Esophagus squamous epithelium (tissue), 5 donors: ENCODE results near the gene SALL3. TPM values are rescaled to one million over a fixed set of nuclear protein-coding genes. Genes with fewer than 3 reads are reported as not detected.
"Not testable (repeated sequence)": the region's sequence is repeated elsewhere in the genome, so short reads cannot be mapped to it uniquely, and the experiment has no call there.

ENCODE experiments used
- DNase-seq: peaks from one replicate; lab custom pipeline; 2025; lab: John Stamatoyannopoulos, UW
- H3K27ac ChIP-seq, 4 donors: fragments of 200-600 bp; sonication (generic); one replicate each; pipeline ENCODE4 v1.5.1; 2016 to 2019; ENCODE audit warnings: mild to moderate bottlenecking in 1 of 4
- H3K27me3 ChIP-seq, 4 donors: fragments of 200-600 bp; sonication (generic); 1 replicate in 3 of 4; 2 replicates in 1 of 4; pipeline versions ENCODE4 v1.5.1 to v1.6.0; 2017 to 2021; ENCODE audit warnings: antibody characterized with exemption in 1 of 4
- H3K36me3 ChIP-seq, 3 donors: fragments of 200-600 bp; sonication (generic); one replicate each; pipeline ENCODE4 v1.5.1; 2016 to 2019
- H3K4me1 ChIP-seq, 3 donors: fragments of 200-600 bp; sonication (generic); one replicate each; pipeline ENCODE4 v1.5.1; 2017 to 2019
- H3K4me3 ChIP-seq, 4 donors: fragments of 200-600 bp; sonication (generic); 1 replicate in 3 of 4; 2 replicates in 1 of 4; pipeline ENCODE4 v1.5.1; 2016 to 2019; ENCODE audit warnings: mild to moderate bottlenecking in 2 of 4, moderate library complexity in 1 of 4
- H3K9me3 ChIP-seq, 3 donors: fragments of 200-600 bp; sonication (generic); one replicate each; pipeline ENCODE4 v1.5.1; 2016 to 2019
- POLR2A ChIP-seq, 4 donors: fragments of 450-650 bp; IDR thresholded peaks; one replicate each; pipeline ENCODE4 v1.6.1; 2017; ENCODE audit warnings: antibody characterized with exemption in 4 of 4, mild to moderate bottlenecking in 4 of 4, moderate library complexity in 3 of 4
- WGBS, 2 donors: methylation state at CpG; one replicate each; pipeline ENCODE4 v1.1.5; 2018; 5-methylcytosine and 5-hydroxymethylcytosine counted together
- intact Hi-C: fragments of 100-400 bp; cut with DNase I; formaldehyde crosslinking; loops from one replicate; pipeline ENCODE4 v1.15.0; 2022
- total RNA-seq, 4 donors: library from RNA; depleted of rRNA; stranded (reverse); fragments of >200 nt; gene quantifications; one replicate each; pipeline ENCODE4 v1.1.0, GENCODE V29; 2016
- TF ChIP-seq, protein P1 (sequence below), 6 experiments: fragments of 450-650 bp in 4 of 6; fragments of 200-600 bp in 2 of 6; sonication (generic) in 2 of 6; IDR thresholded peaks; one replicate each; pipeline ENCODE4 v1.5.1; 2016 to 2019; ENCODE audit warnings: antibody characterized with exemption in 6 of 6, mild to moderate bottlenecking in 4 of 6, moderate library complexity in 4 of 6
- donor health status: DM: yes; HTN: yes; CAD: no.

SALL3 gene
- total RNA-seq, 4 donors from 2014 or later, result not detected

DNA sequence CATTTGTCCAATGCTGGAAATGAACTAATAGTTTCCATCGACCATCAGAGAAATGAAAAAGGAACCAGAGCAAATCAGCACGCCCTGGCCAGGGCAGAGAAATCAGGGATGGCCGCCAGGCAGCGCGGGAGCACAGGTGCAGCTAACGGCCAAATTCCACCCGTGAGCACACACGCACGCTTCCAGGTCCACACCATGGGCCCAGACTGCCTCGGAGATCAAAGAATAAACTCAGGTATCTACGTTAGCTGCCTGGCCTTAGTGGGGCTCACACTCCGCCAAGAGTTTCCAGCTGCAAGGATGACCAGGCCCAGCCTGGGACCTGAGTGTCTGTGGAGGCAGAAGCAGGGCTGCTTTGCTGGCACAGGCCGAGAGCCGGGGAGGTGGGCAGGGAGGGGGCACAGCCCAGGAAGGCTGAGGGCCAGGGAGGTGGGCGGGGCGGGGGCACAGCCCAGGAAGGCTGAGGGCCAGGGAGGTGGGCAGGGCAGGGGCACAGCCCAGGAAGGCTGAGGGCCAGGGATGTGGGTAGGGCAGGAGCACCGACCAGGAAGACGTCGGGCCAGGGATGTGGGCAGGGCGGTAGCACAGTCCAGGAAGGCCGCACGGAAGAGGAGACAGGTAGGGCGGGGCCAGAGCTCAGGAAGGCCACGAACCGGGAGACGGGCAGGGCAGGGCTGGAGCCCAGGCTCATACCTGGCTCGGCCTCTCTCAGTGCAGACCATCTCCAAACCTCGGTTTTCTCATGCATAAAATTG lies 43.2 kb upstream of the SALL3 start:
- intact Hi-C loops, result no loop called here
- H3K9me3 ChIP-seq, result no peaks in the 10 kb centered on the region
- H3K27ac ChIP-seq, result no peak overlapping the region
- TF ChIP-seq, protein P1, sequence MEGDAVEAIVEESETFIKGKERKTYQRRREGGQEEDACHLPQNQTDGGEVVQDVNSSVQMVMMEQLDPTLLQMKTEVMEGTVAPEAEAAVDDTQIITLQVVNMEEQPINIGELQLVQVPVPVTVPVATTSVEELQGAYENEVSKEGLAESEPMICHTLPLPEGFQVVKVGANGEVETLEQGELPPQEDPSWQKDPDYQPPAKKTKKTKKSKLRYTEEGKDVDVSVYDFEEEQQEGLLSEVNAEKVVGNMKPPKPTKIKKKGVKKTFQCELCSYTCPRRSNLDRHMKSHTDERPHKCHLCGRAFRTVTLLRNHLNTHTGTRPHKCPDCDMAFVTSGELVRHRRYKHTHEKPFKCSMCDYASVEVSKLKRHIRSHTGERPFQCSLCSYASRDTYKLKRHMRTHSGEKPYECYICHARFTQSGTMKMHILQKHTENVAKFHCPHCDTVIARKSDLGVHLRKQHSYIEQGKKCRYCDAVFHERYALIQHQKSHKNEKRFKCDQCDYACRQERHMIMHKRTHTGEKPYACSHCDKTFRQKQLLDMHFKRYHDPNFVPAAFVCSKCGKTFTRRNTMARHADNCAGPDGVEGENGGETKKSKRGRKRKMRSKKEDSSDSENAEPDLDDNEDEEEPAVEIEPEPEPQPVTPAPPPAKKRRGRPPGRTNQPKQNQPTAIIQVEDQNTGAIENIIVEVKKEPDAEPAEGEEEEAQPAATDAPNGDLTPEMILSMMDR (IDR thresholded peaks at IDR 0.05), result no peak
- no peak for TF ChIP-seq POLR2A (IDR thresholded peaks at IDR 0.05)
- peaks cover 0 to 7% (median 0%) of the 10 kb centered on the region in 4 donors for H3K27me3 ChIP-seq
- WGBS, 2 donors, result 78% methylated on average over 22 to 23 of the region's 28 CpGs
- no peaks in the 10 kb centered on the region for H3K36me3 ChIP-seq
- no peak overlapping the region for H3K4me3 ChIP-seq
- no peaks in the 10 kb centered on the region for H3K4me1 ChIP-seq
- DNase-seq, result no peak

DNA sequence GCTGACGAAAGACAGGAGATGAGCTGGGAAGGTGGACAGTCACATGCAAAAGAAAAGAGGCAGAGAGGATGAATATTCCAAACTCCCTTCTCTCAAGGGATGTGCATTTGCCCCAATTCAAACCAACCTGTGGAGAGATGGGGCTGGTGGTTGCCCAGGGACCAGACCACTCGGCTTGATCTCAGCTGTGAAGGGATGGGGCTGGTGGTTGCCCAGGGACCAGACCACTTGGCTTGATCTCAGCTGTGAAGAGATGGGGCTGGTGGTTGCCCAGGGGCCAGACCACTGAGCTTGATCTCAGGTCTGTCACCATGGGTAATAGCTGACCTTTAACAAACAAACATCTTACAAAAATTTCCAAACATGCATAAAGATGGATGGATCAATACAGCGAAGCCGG lies 42.5 kb upstream of the SALL3 start:
- TF ChIP-seq, protein P1 (IDR thresholded peaks at IDR 0.05), result no peak
- TF ChIP-seq POLR2A (IDR thresholded peaks at IDR 0.05), result no peak
- WGBS, 2 donors, result 91 to 92% methylated on average over 4 of the region's 4 CpGs
- H3K9me3 ChIP-seq, result no peaks in the 10 kb centered on the region

DNA sequence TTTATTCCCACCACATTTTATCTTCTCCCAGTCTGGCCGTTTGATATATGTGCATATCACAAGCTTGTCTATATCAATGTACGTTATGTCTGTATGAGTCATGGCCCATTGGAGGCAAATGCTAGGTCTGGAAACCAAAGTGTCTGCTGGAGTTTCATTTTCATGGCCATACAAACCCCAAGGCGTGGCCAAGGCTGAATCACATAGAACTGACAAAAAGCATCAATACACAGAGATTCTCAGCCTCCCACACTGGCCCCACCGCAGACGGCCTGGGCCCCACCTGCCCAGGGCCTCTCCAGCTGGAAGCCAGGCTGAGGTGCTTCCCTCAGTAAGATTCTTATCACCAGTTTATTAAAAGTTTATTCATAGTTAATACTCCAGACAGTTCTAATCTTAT lies 40.5 kb upstream of the SALL3 start:
- H3K4me3 ChIP-seq, result no peak overlapping the region
- no peak for TF ChIP-seq POLR2A (IDR thresholded peaks at IDR 0.05)
- TF ChIP-seq, protein P1 (IDR thresholded peaks at IDR 0.05), result no peak
- WGBS, 2 donors, result 21 to 39% methylated on average over 2 to 5 of the region's 5 CpGs
- no peak for DNase-seq
- H3K36me3 ChIP-seq, result no peaks in the 10 kb centered on the region
- no peaks in the 10 kb centered on the region for H3K4me1 ChIP-seq
- H3K9me3 ChIP-seq, result no peaks in the 10 kb centered on the region
- intact Hi-C loops, result no loop called here
- no peaks in the 10 kb centered on the region for H3K27me3 ChIP-seq
- no peak overlapping the region for H3K27ac ChIP-seq

More for the DNA sequence above, 42.5 kb upstream of the SALL3 start:
- peaks cover 0 to 6% (median 0%) of the 10 kb centered on the region in 4 donors for H3K27me3 ChIP-seq
- no peaks in the 10 kb centered on the region for H3K4me1 ChIP-seq
- H3K27ac ChIP-seq, result no peak overlapping the region
- no peak for DNase-seq
- intact Hi-C loops, result no loop called here
- no peak overlapping the region for H3K4me3 ChIP-seq
- H3K36me3 ChIP-seq, result no peaks in the 10 kb centered on the region

DNA sequence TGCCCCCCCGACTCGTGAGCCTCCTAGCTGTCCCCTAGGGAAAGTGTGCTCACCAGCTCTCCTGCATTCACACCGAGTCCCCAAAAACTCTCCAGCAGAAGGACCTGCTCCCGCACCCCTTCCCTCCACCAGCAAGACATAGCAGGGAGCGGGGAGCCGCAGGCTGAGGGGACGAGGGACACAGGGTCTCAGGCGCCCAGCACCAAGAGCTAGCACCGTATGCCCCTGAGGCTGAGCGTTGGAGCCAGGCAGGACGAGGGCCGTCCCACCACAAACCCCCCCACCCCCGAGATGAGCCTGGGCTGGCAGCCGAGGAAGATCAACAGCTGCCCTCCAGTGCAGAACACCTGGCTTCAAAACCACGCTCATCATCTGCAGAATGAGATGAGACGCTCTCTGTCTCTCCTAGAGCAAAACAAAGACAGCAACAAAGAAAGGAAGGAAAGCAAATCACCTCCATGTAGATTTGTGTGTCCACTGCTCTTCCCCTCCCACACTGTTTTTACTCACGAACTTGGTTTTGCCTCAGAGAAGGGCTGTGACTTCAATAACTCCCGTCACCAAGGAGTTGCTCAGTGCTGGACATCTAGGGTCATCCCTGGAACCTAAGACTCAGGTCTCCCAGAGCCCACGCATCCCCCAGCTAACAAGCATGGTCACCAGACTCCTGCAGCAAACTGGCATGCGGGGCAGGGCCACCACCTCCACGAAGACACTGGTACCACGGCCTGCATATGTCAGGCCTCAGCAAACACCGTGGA lies 39.7 kb upstream of the SALL3 start:
- no peaks in the 10 kb centered on the region for H3K27me3 ChIP-seq
- no peaks in the 10 kb centered on the region for H3K9me3 ChIP-seq
- H3K36me3 ChIP-seq, result no peaks in the 10 kb centered on the region
- no peak overlapping the region for H3K27ac ChIP-seq
- WGBS, 2 donors, result 80 to 82% methylated on average over 9 to 11 of the region's 23 CpGs
- intact Hi-C loops, result no loop called here
- DNase-seq, result no peak
- no peaks in the 10 kb centered on the region for H3K4me1 ChIP-seq
- H3K4me3 ChIP-seq, result no peak overlapping the region
- TF ChIP-seq, protein P1 (IDR thresholded peaks at IDR 0.05), result no peak
- no peak for TF ChIP-seq POLR2A (IDR thresholded peaks at IDR 0.05)

DNA sequence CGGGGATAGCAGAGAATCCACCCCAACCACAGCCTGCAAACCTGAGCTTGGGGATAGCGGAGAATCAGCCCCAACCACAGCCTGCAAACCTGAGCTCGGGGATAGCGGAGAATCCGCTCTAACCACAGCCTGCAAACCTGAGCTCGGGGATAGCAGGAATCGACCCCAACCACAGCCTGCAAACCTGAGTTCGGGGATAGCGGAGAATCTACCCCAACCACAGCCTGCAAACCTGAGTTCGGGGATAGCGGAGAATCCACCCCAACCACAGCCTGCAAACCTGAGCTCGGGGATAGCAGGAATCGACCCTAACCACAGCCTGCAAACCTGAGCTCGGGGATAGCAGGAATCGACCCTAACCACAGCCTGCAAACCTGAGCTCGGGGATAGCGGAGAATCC lies 37.4 kb upstream of the SALL3 start:
- H3K4me3 ChIP-seq, intact Hi-C loops, H3K36me3 ChIP-seq, DNase-seq, H3K27me3 ChIP-seq, H3K27ac ChIP-seq, H3K4me1 ChIP-seq, H3K9me3 ChIP-seq: not testable (repeated sequence)
- WGBS, 2 donors, result 79 to 87% methylated on average over 3 to 14 of the region's 17 CpGs
